GM12892 (cell line): ENCODE data around the gene IDH2.

ENCODE experiments used
- POLR2A ChIP-seq: IDR thresholded peaks from 2 replicates; pipeline ENCODE4 v1.6.1; 2011; ENCODE audit warnings: low read depth, low read length, control low read depth
- POLR2AphosphoS5 ChIP-seq: IDR thresholded peaks from 2 replicates; pipeline ENCODE4 v1.6.1; 2011; ENCODE audit warnings: low read depth, low read length, control low read depth
- TAF1 ChIP-seq: IDR thresholded peaks from 2 replicates; pipeline ENCODE4 v1.6.1; 2011; ENCODE audit warnings: low read depth, mild to moderate bottlenecking, control low read depth, low read length, borderline replicate concordance

DNA sequence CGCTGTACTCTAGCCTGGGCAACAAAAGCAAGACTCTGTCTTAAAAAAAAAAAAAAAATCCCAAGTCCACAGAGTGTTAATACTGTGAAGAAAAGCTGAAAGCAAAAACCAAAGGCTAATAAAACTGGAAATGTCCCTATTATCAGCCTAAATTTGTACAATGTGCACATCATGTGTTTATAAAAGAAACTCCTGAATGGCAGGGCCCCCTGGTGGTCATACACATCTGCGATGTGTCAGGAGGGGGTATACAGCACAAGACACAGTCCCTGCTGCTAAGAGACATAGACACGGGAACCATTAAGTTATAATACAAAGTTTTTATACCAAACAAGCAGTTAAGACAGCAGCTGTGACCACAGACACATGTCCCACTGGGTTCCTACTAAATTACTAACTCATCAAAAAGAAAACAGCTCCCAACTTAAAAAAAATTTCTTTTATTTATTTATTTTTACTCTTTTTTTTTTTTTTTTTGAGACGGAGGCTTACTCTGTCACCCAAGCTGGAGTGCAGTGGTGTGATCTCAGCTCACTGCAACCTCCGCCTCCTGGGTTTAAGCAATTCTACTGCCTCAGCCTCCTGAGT is 31.0 kb downstream of the IDH2 start:
- TF ChIP-seq POLR2A (no peak), POLR2AphosphoS5 (no peak), TAF1 (no peak)
